Right atrium auricular region (tissue), 2 donors: Measurements from ENCODE around the gene CD9. TPM values are rescaled to one million over a fixed set of nuclear protein-coding genes. Genes with fewer than 3 reads are reported as not detected.

Source experiments
- DNase-seq: peaks from one replicate; pipeline ENCODE4 v3.0.0-alpha.2; 2019; ENCODE audit warnings: low spot score
- H3K27ac ChIP-seq, 2 donors: fragments of 200-600 bp; sonication (generic); 1 replicate in 1 of 2; 2 replicates in 1 of 2; pipeline ENCODE4 v1.5.1; 2016 to 2019
- H3K27me3 ChIP-seq, 2 donors: fragments of 200-600 bp; sonication (generic); one replicate each; pipeline versions ENCODE4 v1.5.1 to v1.6.0; 2017 to 2019
- H3K36me3 ChIP-seq: fragments of 200-600 bp; sonication (generic); one replicate; pipeline ENCODE4 v1.5.1; 2016
- H3K4me1 ChIP-seq, 2 donors: fragments of 200-600 bp; sonication (generic); one replicate each; pipeline versions ENCODE4 v1.5.1 to v1.6.0; 2017 to 2019
- H3K4me3 ChIP-seq, 2 donors: fragments of 200-600 bp; sonication (generic); 1 replicate in 1 of 2; 2 replicates in 1 of 2; pipeline ENCODE4 v1.5.1; 2017 to 2019; ENCODE audit warnings: mild to moderate bottlenecking in 1 of 2, moderate library complexity in 1 of 2
- H3K9me3 ChIP-seq, 2 donors: fragments of 200-600 bp; sonication (generic); one replicate each; pipeline ENCODE4 v1.5.1; 2019
- total RNA-seq, 2 donors: library from RNA; depleted of rRNA; stranded (reverse); fragments of >200 nt; gene quantifications; one replicate each; pipeline ENCODE4 v1.1.0, GENCODE V29; 2016
- TF ChIP-seq, protein P1 (sequence below), 2 donors: fragments of 200-600 bp; sonication (generic); IDR thresholded peaks; one replicate each; pipeline ENCODE4 v1.5.1; 2019; ENCODE audit warnings: antibody characterized with exemption in 2 of 2

CD9 gene
- total RNA-seq, 2 donors from 2014 or later: 126 to 230 TPM

GRCh38 chr12:6219980-6220379, 19.8 kb downstream of the CD9 start:
- peaks cover 0 to 89% of the 10 kb centered on the region in 2 donors for H3K4me1 ChIP-seq
- H3K27me3 ChIP-seq: no peaks in the 10 kb centered on the region
- TF ChIP-seq, protein P1, sequence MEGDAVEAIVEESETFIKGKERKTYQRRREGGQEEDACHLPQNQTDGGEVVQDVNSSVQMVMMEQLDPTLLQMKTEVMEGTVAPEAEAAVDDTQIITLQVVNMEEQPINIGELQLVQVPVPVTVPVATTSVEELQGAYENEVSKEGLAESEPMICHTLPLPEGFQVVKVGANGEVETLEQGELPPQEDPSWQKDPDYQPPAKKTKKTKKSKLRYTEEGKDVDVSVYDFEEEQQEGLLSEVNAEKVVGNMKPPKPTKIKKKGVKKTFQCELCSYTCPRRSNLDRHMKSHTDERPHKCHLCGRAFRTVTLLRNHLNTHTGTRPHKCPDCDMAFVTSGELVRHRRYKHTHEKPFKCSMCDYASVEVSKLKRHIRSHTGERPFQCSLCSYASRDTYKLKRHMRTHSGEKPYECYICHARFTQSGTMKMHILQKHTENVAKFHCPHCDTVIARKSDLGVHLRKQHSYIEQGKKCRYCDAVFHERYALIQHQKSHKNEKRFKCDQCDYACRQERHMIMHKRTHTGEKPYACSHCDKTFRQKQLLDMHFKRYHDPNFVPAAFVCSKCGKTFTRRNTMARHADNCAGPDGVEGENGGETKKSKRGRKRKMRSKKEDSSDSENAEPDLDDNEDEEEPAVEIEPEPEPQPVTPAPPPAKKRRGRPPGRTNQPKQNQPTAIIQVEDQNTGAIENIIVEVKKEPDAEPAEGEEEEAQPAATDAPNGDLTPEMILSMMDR (IDR thresholded peaks at IDR 0.05): no peak
- no peaks in the 10 kb centered on the region for H3K9me3 ChIP-seq
- H3K4me3 ChIP-seq: no peak overlapping the region
- H3K36me3 ChIP-seq: peaks cover 4% of the 10 kb centered on the region
- peak overlapping the region; percentile 14 to 57 for H3K27ac ChIP-seq
- no peak for DNase-seq

GRCh38 chr12:6221146-6221545, 20.9 kb downstream of the CD9 start:
- Histone ChIP-seq H3K27me3 (no peaks in the 10 kb centered on the region), H3K36me3 (peaks cover 4% of the 10 kb centered on the region), H3K9me3 (no peaks in the 10 kb centered on the region), H3K4me1 (peaks cover 0 to 89% of the 10 kb centered on the region in 2 donors), H3K27ac (peak overlapping the region; percentile 14 to 57), H3K4me3 (no peak overlapping the region)
- no peak for DNase-seq
- TF ChIP-seq, protein P1 (IDR thresholded peaks at IDR 0.05): no peak

GRCh38 chr12:6222078-6222654, 22.0 kb downstream of the CD9 start:
- Histone ChIP-seq H3K4me1 (peaks cover 0 to 89% of the 10 kb centered on the region in 2 donors), H3K9me3 (no peaks in the 10 kb centered on the region), H3K27me3 (no peaks in the 10 kb centered on the region), H3K4me3 (no peak overlapping the region), H3K27ac (peak overlapping the region; percentile 42 to 57), H3K36me3 (peaks cover 4% of the 10 kb centered on the region)
- DNase-seq: no peak
- TF ChIP-seq, protein P1 (IDR thresholded peaks at IDR 0.05): no peak

DNA sequence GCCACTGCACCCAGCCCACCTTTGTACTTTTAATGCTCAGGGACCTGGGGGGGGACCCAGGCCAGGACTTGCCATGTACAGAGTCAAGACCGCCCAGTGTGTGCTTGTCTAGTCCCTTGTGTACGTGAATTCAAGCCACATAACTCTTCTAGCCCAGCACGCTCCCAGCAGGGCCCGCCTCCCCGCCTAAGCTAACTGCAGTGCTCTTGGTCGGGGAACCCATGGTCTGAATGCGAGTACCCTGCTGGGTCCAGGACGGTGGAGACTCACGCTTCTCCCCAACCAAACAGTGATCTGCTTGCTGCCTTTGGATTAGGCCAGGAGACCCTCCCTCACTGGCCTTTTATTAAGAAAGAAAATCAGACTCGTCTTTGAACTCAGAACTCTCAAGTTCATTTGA, 23.3 kb downstream of the CD9 start:
- no peaks in the 10 kb centered on the region for H3K9me3 ChIP-seq
- peak overlapping the region; percentile 84 to 87 for H3K27ac ChIP-seq
- TF ChIP-seq, protein P1 (IDR thresholded peaks at IDR 0.05): no peak
- H3K4me3 ChIP-seq: no peak overlapping the region
- no peak for DNase-seq
- no peaks in the 10 kb centered on the region for H3K27me3 ChIP-seq
- peaks cover 4% of the 10 kb centered on the region for H3K36me3 ChIP-seq
- peaks cover 0 to 91% of the 10 kb centered on the region in 2 donors for H3K4me1 ChIP-seq

DNA sequence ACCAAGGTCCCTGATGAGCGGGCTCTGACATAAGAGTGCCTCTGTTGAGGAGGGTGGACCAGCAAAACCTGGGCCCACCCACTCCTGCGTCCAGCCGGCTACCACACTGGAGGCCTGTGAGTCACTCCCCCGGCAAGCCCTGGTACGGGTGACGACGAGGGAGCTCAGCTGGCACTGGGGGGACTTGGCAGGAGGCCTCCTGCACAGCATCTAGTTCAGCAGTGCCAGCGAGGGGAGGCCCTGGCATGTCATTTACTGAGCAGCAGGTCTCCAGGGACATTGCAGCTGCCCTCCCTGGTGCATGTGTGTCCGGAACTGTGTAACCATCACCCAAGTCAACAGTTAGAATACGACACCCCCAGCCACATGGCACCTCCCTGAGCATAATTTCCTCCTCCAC, 24.4 kb downstream of the CD9 start:
- Histone ChIP-seq H3K27me3 (no peaks in the 10 kb centered on the region), H3K4me3 (no peak overlapping the region), H3K36me3 (peaks cover 4% of the 10 kb centered on the region), H3K27ac (peak overlapping the region; percentile 84 to 87), H3K9me3 (no peaks in the 10 kb centered on the region), H3K4me1 (peaks cover 0 to 98% of the 10 kb centered on the region in 2 donors)
- TF ChIP-seq, protein P1 (IDR thresholded peaks at IDR 0.05): no peak
- no peak for DNase-seq

- Histone ChIP-seq H3K4me3 (no peak overlapping the region), H3K4me1 (peaks cover 0 to 98% of the 10 kb centered on the region in 2 donors)
- TF ChIP-seq, protein P1 (IDR thresholded peaks at IDR 0.05): no peak
Observed at GRCh38 chr12:6225630-6226001, 25.4 kb downstream of the CD9 start.

More at GRCh38 chr12:6225630-6226001, 25.4 kb downstream of the CD9 start:
- DNase-seq: no peak
- Histone ChIP-seq H3K27me3 (no peaks in the 10 kb centered on the region), H3K9me3 (no peaks in the 10 kb centered on the region), H3K36me3 (peaks cover 4% of the 10 kb centered on the region), H3K27ac (peak overlapping the region; percentile 84 to 87)
